Thyroid gland (tissue), 4 donors: ENCODE results near the gene PRKCA. TPM values are rescaled to one million over a fixed set of nuclear protein-coding genes. Genes with fewer than 3 reads are reported as not detected.

Source experiments
- DNase-seq, 2 donors: peaks; one replicate each; pipeline ENCODE4 v3.0.0-alpha.2; 2019
- H3K27ac ChIP-seq, 3 donors: fragments of 200-600 bp; sonication (generic); 1 replicate in 2 of 3; 2 replicates in 1 of 3; pipeline ENCODE4 v1.5.1; 2016 to 2019; ENCODE audit warnings: mild to moderate bottlenecking in 1 of 3, moderate library complexity in 1 of 3
- H3K27me3 ChIP-seq: fragments of 200-600 bp; sonication (generic); one replicate; pipeline ENCODE4 v1.5.1; 2019
- H3K36me3 ChIP-seq, 2 donors: fragments of 200-600 bp; sonication (generic); one replicate each; pipeline ENCODE4 v1.5.1; 2016 to 2019
- H3K4me1 ChIP-seq, 2 donors: fragments of 200-600 bp; sonication (generic); one replicate each; pipeline ENCODE4 v1.5.1; 2017 to 2019
- H3K4me3 ChIP-seq, 3 donors: fragments of 200-600 bp; sonication (generic); replicated peaks in 1 of 3; 1 replicate in 2 of 3; 2 replicates in 1 of 3; pipeline ENCODE4 v1.5.1; 2016; ENCODE audit warnings: mild to moderate bottlenecking in 1 of 3
- H3K9me3 ChIP-seq: fragments of 200-600 bp; sonication (generic); one replicate; pipeline ENCODE4 v1.5.1; 2017
- POLR2A ChIP-seq, 2 donors: fragments of 450-650 bp; IDR thresholded peaks; one replicate each; pipeline ENCODE4 v1.6.1; 2017; ENCODE audit warnings: antibody characterized with exemption in 2 of 2, mild to moderate bottlenecking in 2 of 2, moderate library complexity in 1 of 2
- WGBS, 2 donors: methylation state at CpG; one replicate each; pipeline ENCODE4 v1.1.5; 2017; 5-methylcytosine and 5-hydroxymethylcytosine counted together
- intact Hi-C: fragments of 100-400 bp; cut with DNase I; formaldehyde crosslinking; loops from one replicate; pipeline ENCODE4 v1.15.1; 2023
- total RNA-seq, 4 donors: library from RNA; depleted of rRNA; stranded (reverse); fragments of >200 nt; gene quantifications; one replicate each; pipeline ENCODE4 v1.2.3, GENCODE V29; 2016
- TF ChIP-seq, protein P1 (sequence below), 6 experiments: fragments of 200-600 bp in 3 of 6; fragments of 450-650 bp in 3 of 6; sonication (generic) in 3 of 6; IDR thresholded peaks; one replicate each; pipeline ENCODE4 v1.5.1; 2016 to 2019; ENCODE audit warnings: antibody characterized with exemption in 6 of 6, mild to moderate bottlenecking in 2 of 6, inconsistent platforms in 1 of 6, moderate library complexity in 1 of 6

PRKCA gene
- total RNA-seq, 4 donors from 2014 or later: 6.7 to 24.2 (median 15.3) TPM

DNA sequence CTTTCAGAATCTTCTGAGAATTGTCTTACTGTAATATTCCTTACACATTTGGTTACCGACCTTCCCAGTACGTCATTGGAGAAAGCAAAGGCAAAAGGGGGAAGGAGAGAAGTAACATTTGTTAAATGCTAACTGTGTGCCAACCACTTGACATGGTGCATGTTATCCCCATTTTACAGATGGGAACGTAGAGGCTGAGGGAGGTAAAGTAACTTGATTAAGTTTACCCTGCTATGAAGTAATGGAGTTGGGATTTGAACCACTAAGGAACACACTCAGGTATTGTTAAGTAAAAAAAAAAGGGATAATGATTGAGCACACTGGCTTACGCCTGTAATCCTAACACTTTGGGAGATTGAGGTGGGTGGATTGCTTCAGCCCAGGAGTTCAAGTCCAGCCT, 156.4 kb downstream of the PRKCA start:
- no peak overlapping the region for H3K4me3 ChIP-seq
- intact Hi-C loops: no loop called here
- H3K27ac ChIP-seq: no peak overlapping the region
- TF ChIP-seq POLR2A (IDR thresholded peaks at IDR 0.05): no peak
- TF ChIP-seq, protein P1, sequence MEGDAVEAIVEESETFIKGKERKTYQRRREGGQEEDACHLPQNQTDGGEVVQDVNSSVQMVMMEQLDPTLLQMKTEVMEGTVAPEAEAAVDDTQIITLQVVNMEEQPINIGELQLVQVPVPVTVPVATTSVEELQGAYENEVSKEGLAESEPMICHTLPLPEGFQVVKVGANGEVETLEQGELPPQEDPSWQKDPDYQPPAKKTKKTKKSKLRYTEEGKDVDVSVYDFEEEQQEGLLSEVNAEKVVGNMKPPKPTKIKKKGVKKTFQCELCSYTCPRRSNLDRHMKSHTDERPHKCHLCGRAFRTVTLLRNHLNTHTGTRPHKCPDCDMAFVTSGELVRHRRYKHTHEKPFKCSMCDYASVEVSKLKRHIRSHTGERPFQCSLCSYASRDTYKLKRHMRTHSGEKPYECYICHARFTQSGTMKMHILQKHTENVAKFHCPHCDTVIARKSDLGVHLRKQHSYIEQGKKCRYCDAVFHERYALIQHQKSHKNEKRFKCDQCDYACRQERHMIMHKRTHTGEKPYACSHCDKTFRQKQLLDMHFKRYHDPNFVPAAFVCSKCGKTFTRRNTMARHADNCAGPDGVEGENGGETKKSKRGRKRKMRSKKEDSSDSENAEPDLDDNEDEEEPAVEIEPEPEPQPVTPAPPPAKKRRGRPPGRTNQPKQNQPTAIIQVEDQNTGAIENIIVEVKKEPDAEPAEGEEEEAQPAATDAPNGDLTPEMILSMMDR (IDR thresholded peaks at IDR 0.05): no peak
- no peaks in the 10 kb centered on the region for H3K4me1 ChIP-seq
- WGBS, 2 donors: 96 to 98% methylated on average over 4 of the region's 4 CpGs
- no peaks in the 10 kb centered on the region for H3K9me3 ChIP-seq
- H3K27me3 ChIP-seq: no peaks in the 10 kb centered on the region
- no peaks in the 10 kb centered on the region for H3K36me3 ChIP-seq
- DNase-seq: no peak

DNA sequence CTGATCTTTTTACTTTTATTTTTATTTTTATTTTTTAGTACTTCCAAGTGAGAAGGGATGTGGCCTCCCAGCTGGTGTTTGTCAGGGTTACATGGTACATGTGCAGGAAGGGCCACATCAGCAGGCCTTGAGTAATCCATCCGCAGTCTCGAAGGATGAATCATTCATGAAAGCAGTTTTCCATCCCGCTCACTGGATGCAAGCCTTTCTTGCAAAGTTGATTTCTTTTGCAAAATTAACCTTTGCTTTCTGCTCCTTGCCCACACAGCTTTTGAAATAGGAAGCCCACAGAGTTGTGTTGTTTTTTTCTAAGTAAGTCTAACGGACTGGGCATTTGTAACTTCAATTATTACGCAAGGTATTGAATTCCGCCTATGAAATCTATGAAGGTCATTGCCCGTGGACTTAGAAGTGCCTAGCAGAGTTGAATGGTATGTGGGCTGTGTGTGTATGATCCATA, 157.4 kb downstream of the PRKCA start:
- Histone ChIP-seq H3K9me3 (no peaks in the 10 kb centered on the region), H3K27me3 (no peaks in the 10 kb centered on the region), H3K36me3 (no peaks in the 10 kb centered on the region), H3K27ac (no peak overlapping the region), H3K4me3 (no peak overlapping the region), H3K4me1 (no peaks in the 10 kb centered on the region)
- intact Hi-C loops: no loop called here
- 87 to 91% methylated on average over 7 of the region's 7 CpGs for WGBS, 2 donors
- no peak for TF ChIP-seq POLR2A (IDR thresholded peaks at IDR 0.05)
- TF ChIP-seq, protein P1 (IDR thresholded peaks at IDR 0.05): no peak
- DNase-seq: no peak

DNA sequence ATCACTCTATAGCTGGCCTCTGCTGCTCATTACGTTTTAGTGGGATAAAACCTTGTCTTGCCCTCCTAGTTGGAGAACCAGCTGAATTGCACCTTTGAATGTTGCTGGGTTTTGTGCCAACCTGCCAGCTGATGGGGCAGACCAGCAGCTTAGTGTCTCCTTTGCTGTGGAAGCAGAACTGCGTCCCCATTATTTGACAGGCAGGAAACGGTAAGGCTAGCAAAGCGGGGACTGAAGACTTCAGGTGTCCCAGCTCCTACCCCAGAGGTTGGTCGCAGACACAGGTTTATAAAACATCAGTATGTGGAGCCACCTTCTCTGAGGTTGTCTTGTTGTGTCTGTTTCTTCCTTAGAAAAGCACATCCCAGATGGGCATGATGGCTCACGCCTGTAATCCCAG, 158.1 kb downstream of the PRKCA start:
- Histone ChIP-seq H3K4me1 (no peaks in the 10 kb centered on the region), H3K4me3 (no peak overlapping the region), H3K36me3 (no peaks in the 10 kb centered on the region), H3K27me3 (no peaks in the 10 kb centered on the region), H3K9me3 (no peaks in the 10 kb centered on the region), H3K27ac (no peak overlapping the region)
- no peak for TF ChIP-seq POLR2A (IDR thresholded peaks at IDR 0.05)
- TF ChIP-seq, protein P1 (IDR thresholded peaks at IDR 0.05): no peak
- DNase-seq: no peak
- WGBS, 2 donors: 93 to 94% methylated on average over 6 of the region's 6 CpGs
- intact Hi-C loops: no loop called here

DNA sequence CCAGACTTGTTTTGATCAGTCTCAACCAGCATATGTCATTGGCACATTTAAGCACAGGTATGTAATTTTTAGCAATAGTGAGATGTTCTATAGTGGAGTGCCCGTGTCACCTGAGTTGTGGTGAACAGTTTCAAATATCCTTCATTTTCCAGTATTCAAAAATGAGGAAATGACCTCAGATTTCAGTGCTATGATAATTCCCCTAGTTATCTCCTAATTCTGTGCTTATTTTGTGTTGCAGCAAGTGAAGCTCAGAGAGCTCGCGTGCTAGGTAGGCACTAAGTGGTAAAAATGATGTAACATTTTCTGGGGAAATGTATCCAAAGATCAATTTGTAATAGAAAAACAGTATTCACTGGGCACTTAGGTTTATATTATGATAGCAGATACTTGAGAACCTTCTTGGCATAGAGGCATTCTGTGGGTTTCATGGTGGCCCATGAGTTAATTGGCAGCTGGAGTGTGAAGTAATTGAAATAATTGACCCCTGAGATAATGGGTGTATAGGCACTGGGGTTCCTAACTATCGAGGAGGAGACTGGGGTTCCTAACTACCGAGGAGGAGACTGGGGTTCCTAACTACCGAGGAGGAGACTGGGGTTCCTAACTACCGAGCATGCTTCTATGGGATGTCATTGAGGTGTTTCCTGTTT, 159.1 kb downstream of the PRKCA start:
- TF ChIP-seq POLR2A (IDR thresholded peaks at IDR 0.05): no peak
- TF ChIP-seq, protein P1 (IDR thresholded peaks at IDR 0.05): no peak
- intact Hi-C loops: no loop called here
- WGBS, 2 donors: 77 to 85% methylated on average over 7 of the region's 7 CpGs
- no peak overlapping the region for H3K4me3 ChIP-seq
- H3K36me3 ChIP-seq: no peaks in the 10 kb centered on the region
- H3K27ac ChIP-seq: no peak overlapping the region
- no peak for DNase-seq
- H3K4me1 ChIP-seq: peaks cover 0 to 3% of the 10 kb centered on the region in 2 donors
- H3K9me3 ChIP-seq: no peaks in the 10 kb centered on the region
- no peaks in the 10 kb centered on the region for H3K27me3 ChIP-seq

DNA sequence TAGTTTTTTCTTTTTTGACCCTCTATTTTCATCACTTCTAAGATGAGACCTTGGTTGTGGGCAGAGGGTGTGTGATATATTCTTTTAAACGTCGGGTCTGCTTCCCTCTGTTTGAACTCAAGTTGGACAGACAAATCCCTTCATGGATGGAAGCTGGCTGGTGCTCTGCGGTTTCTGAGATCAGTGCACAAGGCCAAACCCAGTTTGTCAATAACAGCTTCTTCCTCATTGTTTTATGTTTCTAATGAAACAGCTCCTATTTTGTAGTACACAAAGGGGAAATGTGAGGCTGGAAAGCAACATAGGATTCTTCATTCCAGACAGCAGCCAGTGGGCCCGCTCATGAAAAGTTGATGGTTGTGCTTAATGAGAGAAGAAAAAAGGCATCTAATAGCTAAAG, 159.6 kb downstream of the PRKCA start:
- no peak overlapping the region for H3K4me3 ChIP-seq
- TF ChIP-seq, protein P1 (IDR thresholded peaks at IDR 0.05): no peak
- no peak for TF ChIP-seq POLR2A (IDR thresholded peaks at IDR 0.05)
- no peak overlapping the region for H3K27ac ChIP-seq
- no peak for DNase-seq
- intact Hi-C loops: no loop called here
- peaks cover under 1 to 8% of the 10 kb centered on the region in 2 donors for H3K4me1 ChIP-seq
- no peaks in the 10 kb centered on the region for H3K27me3 ChIP-seq
- H3K36me3 ChIP-seq: no peaks in the 10 kb centered on the region
- WGBS, 2 donors: 88 to 89% methylated on average over 4 of the region's 4 CpGs
- no peaks in the 10 kb centered on the region for H3K9me3 ChIP-seq
